OCI-LY7 (cell line): ENCODE data around the gene RHOXF1.
"Not testable (repeated sequence)": the region's sequence is repeated elsewhere in the genome, so short reads cannot be mapped to it uniquely, and the experiment has no call there.

Source experiments
- EZH2phosphoT487 ChIP-seq: fragments of 200-600 bp; sonication (generic); IDR thresholded peaks from 2 replicates; pipeline ENCODE4 v1.6.1; 2018; ENCODE audit warnings: low read depth, borderline replicate concordance, mild to moderate bottlenecking, mixed run types, antibody characterized with exemption, low read length, moderate library complexity, mixed read lengths
- TF ChIP-seq, protein P1 (sequence below): fragments of 200-600 bp; sonication (generic); conservative IDR thresholded peaks from 2 replicates; pipeline ENCODE4 v1.5.1; 2014; ENCODE audit warnings: mild to moderate bottlenecking, antibody characterized with exemption, low read length, moderate library complexity, mixed read lengths

GRCh38 chrX:120150109-120150744, 34.5 kb upstream of the RHOXF1 start:
- TF ChIP-seq, protein P1, sequence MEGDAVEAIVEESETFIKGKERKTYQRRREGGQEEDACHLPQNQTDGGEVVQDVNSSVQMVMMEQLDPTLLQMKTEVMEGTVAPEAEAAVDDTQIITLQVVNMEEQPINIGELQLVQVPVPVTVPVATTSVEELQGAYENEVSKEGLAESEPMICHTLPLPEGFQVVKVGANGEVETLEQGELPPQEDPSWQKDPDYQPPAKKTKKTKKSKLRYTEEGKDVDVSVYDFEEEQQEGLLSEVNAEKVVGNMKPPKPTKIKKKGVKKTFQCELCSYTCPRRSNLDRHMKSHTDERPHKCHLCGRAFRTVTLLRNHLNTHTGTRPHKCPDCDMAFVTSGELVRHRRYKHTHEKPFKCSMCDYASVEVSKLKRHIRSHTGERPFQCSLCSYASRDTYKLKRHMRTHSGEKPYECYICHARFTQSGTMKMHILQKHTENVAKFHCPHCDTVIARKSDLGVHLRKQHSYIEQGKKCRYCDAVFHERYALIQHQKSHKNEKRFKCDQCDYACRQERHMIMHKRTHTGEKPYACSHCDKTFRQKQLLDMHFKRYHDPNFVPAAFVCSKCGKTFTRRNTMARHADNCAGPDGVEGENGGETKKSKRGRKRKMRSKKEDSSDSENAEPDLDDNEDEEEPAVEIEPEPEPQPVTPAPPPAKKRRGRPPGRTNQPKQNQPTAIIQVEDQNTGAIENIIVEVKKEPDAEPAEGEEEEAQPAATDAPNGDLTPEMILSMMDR, result not testable (repeated sequence)
- TF ChIP-seq EZH2phosphoT487, result not testable (repeated sequence)
